22Rv1 (cell line): ENCODE measurements around the gene MYH6.

Experiments used
- H3K27ac ChIP-seq: fragments of 450-650 bp; 2 replicates; pipeline ENCODE4 v1.5.1; 2017
- ZFX ChIP-seq: fragments of 450-650 bp; IDR thresholded peaks from 2 replicates; pipeline ENCODE4 v1.6.1; 2017; ENCODE audit warnings: antibody characterized with exemption, borderline replicate concordance
- TF ChIP-seq, protein P1 (sequence below): fragments of 450-650 bp; IDR thresholded peaks from 2 replicates; pipeline ENCODE4 v1.5.1; 2017; ENCODE audit warnings: mild to moderate bottlenecking

The MYH6 gene

DNA sequence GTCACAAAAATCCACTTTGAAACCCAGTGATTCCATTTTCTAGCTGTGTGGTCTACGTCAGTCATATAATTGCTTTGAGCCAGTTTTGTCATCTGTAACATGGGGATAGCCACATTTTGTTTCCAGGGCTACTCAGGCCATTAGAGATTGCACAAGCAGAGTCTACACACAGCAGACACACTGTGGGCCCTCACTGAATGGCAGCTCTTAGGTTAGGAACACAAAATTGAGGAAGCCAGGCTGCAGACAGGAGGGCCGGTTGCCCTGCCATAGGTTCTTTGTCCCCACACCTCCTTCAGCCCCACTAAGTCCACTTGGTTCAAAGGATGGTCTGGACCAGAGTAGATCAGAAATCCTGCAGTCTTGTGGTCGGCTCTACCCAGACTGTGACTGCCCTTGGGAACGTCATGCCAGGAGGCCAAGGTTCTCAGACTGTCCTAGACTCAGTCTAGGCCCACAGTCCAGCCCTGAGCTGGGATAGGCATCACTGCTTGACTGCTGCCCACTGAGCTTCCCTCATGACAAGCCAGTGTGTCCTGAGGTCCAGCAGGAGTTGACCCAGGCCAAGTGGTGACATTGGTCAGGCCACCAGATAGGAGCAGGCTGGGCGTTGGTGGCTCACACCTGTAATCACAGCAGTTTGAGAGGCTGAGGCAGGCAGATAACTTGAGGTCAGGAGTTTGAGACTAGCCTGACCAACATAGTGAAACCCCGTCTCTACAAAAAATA, 31.2 kb upstream of the MYH6 start:
- no peak for TF ChIP-seq ZFX
- TF ChIP-seq, protein P1, sequence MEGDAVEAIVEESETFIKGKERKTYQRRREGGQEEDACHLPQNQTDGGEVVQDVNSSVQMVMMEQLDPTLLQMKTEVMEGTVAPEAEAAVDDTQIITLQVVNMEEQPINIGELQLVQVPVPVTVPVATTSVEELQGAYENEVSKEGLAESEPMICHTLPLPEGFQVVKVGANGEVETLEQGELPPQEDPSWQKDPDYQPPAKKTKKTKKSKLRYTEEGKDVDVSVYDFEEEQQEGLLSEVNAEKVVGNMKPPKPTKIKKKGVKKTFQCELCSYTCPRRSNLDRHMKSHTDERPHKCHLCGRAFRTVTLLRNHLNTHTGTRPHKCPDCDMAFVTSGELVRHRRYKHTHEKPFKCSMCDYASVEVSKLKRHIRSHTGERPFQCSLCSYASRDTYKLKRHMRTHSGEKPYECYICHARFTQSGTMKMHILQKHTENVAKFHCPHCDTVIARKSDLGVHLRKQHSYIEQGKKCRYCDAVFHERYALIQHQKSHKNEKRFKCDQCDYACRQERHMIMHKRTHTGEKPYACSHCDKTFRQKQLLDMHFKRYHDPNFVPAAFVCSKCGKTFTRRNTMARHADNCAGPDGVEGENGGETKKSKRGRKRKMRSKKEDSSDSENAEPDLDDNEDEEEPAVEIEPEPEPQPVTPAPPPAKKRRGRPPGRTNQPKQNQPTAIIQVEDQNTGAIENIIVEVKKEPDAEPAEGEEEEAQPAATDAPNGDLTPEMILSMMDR: no peak
- H3K27ac ChIP-seq: no peak overlapping the region

DNA sequence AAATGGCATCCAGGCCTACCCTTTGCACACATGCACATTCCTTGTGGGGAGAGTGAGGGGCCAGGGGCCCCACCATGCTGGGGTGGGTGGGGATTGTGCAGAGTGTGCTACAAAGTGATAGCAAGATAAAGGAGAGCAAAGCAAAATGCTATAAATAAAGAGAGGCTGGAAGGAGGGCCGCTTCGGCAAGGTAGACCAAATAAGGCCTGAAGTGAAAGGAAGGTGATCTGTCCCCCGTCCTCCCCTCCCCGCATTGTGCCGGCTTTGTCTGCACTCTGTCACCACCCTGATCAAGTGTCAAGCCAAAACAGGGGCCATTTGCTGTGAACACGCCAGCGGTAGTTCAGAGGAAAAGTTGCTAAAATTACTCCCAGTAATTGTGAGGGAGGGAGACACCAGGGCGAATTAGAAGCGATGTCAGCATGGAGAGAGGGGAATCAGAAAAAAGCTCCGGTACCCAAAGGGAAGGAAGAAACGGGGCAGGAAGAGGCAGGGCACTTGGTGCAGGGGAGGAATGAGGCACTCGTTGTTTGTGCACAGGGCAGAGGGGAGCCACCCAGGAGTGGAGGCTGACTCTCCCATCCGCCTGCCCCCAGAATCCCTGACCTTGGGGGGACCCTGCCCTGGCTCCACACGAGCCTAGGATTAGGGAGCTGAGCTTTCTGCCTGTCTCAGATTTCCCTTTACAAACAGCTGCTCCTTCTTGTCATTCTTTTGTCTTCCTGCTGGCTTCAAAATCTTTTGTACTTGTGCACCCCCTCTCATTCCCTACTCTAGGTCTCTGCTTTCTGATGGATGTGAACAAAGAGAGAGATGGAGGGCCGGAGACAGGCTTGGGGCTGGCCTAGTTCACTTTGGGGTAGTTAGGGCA, 30.3 kb upstream of the MYH6 start:
- no peak overlapping the region for H3K27ac ChIP-seq
- TF ChIP-seq ZFX: no peak
- TF ChIP-seq, protein P1: no peak

DNA sequence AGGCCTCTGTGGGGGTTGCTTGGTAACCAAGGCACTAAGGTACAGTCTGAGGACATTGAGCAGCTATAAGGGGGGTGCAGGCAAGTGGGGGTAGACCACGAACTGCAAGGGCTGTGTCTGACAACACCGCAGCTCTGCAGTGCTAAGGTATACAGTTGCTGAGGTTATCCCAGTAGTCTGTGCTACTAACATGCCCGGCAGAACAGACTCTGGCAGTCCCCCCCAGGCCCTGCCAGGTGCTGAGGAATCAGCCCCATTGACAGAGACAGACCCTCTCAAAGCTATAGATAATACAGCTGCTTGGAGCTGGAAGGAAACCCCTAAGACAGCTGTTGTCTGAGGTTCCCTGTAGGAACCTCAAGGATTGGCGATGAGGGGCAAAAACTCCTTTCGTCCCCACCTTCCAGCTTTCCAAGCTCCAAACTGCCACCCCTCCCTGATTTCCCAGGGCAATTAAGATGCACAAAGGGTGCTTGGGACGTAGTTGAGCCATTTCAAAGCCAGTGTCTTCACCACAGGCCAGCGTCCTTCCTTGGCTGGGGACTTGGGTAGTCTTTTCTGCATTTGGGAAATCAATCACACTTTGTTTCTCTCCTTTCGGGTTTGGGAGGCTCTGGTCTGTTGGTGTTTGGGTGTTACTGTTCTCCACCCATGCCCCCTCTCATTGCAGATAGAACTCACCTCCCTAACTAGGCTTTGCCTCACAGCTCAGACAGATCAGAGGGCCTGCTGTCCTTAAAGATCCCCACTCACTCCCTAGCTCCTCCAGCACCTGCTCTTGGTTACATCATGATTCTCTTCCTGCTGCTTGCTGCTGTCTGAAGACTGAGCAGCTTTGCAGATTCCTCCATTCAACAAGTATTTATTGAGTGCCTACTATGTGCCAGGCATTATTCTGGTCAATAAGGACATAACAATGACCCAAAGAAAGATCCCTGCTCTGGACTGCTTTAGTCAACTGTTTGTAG, 29.3 kb upstream of the MYH6 start:
- TF ChIP-seq ZFX: no peak
- no peak overlapping the region for H3K27ac ChIP-seq

DNA sequence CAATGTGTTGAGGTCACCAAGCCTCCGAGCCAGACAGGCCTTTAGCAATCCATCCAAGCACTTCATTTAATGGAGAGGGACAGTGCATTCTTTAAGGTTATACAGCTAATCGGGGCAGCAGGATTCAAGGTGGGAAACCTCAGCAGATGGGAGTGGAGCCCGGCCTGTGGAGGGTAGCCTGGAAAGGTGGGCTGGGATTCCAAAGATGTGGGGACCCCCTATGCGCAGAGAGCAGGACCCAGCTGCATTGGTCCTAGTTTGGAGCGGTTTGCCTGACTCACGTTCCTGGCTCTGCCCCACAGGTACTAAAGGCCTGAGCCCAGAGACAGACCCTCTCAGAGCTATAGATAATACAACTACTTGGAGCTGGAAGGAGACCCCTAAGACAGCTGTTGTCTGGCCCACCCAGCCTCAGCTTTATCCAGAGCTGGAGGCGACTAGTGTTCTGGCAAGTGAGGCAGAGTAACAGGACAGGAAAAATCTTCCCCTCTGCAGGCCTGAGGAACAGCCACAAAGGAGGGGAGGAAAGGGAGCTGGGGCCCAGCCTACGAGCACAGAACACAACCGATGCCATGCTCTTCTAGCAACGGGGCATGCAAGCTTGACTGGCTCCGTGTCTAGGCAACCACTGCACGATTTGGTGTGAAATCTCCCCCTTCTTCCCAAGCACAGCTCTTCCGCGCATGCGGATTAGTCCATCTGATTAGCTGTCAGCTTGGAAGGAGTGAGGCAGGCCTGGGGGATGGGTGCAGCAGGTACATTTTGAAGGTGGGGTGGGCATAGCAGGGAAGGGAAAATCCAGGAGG, 28.5 kb upstream of the MYH6 start:
- no peak overlapping the region for H3K27ac ChIP-seq
- no peak for TF ChIP-seq ZFX

DNA sequence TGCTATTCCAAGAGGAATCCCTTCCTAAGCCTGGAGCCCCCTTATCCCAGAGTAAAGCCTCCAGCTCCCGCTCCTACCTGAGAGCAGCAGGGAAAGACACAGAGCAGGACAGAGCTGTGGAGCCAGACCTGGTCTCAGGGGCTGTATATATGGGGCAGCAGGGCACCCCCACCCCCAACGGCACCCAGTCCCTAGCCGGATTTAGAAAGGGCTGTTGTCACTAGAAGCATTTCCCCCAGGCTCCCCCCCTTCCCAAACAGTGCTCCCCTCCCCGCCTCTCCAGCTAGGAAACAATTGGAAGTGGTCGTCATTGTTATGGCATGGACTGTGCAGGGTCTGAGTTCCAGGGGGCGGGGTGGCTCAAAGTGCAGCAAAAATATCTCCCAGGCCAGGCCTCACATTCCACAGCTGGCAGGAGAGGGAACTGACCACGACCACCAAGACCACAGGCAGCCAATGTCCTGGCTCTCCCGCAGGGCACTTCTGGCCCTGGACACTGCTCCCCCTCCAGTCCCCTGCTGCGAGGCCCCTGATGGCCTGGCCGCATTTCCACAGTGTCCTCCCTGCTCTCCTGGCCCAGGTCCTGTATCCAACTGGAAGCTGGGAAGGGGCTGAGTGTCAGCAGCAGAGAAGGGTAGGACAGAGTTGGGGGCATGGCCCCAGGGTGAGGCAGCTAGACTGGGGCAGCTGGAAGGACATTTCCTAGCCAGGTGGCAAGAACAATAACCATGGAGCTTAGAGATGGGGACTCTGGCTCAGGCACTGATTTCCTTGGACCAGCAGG, 27.7 kb upstream of the MYH6 start, which contains the start of gene MYH7:
TSS of gene MYH7 (minus strand) at position 118 of the 784 bp plus-strand sequence. CDS start 1,928 bp downstream, outside the sequence.
- TF ChIP-seq, protein P1: no peak
- no peak for TF ChIP-seq ZFX
- H3K27ac ChIP-seq: no peak within 1 kb of the TSS

DNA sequence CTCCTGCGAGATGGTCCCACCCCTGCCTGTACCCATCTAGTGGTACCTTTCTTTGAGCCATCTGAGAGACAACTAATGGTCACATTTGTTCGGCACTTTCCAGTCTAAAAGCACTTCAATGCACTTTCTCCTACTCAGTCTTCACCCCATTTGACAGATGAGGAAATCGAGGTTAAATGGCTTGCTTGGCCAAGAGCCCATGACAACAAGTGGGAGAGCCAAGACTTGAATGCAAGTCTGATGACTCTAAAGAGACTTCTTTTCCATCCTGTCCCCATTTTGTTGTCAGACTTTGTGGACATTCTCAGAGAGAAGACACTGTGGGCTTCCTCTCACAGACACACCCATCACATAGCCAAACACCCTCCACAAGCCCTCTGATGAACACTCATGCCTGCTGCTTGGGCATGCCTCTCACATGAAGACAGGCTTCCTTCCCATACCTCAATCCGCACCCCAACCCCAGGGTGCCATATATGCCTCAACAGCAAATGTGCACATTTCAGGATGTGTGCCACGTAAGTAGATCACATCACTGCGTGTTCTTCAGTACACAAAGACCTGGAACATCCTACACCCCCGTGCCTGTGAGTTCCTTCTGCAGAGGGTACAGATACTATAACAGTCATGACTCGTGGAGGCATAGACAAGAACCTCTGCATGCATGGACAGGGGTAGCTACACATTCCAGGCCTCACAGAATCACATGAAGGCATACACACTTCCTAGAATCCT, 26.6 kb upstream of the MYH6 start:
- TF ChIP-seq, protein P1: no peak
- no peak for TF ChIP-seq ZFX
- no peak overlapping the region for H3K27ac ChIP-seq
